IPS DF 6.9 (cell line): ENCODE data around the gene CUL1.

Experiments
- DNase-seq: peaks from one replicate; pipeline ENCODE4 v3.0.0-alpha.2; 2013; ENCODE audit warnings: low read depth, low spot score
- H3K27ac ChIP-seq: one replicate; pipeline ENCODE4 v1.5.1; 2013; ENCODE audit warnings: low read length, control low read depth
- H3K27me3 ChIP-seq: 2 replicates; pipeline ENCODE4 v1.6.1; 2013; ENCODE audit warnings: mild to moderate bottlenecking, low read length; ENCODE audit not compliant: control insufficient read depth, insufficient read depth
- H3K36me3 ChIP-seq: 2 replicates; pipeline ENCODE4 v1.6.1; 2013; ENCODE audit warnings: low read length; ENCODE audit not compliant: control insufficient read depth, insufficient read depth
- H3K4me1 ChIP-seq: 2 replicates; pipeline ENCODE4 v1.6.1; 2013; ENCODE audit warnings: low read length; ENCODE audit not compliant: control insufficient read depth, insufficient read depth
- H3K4me3 ChIP-seq: 2 replicates; pipeline ENCODE4 v1.5.1; 2013; ENCODE audit warnings: mild to moderate bottlenecking, low read length
- H3K9me3 ChIP-seq: 2 replicates; pipeline ENCODE4 v1.6.1; 2013; ENCODE audit warnings: low read length, inconsistent platforms; ENCODE audit not compliant: control insufficient read depth, insufficient read depth
- WGBS: extraction: QIAGEN DNeasy Blood & Tissue Kit; methylation state at CpG from one replicate; pipeline ENCODE4 v1.1.7; 2013; ENCODE audit warnings: mixed read lengths, missing lambda C conversion rate; ENCODE audit not compliant: insufficient read length, insufficient coverage; 5-methylcytosine and 5-hydroxymethylcytosine counted together

Gene CUL1

DNA sequence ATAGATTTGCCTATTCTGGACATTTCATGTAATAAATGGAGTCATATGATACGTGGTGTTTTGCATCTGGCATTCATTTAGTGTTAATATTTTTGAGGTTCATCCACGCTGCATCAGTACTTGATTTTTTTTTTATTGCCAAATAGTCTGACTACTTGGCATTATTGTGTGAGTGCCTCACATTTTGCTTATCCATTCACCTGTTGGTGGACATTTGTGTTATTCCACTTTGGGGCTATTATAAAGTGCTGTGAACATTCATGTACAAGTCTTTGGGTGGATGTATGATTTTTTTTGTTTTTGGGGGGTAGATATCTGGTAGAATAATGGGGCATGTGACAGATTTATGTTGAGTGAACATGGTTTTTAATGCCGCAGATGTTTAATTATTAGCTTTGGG is 19.7 kb downstream of the CUL1 start:
- Histone ChIP-seq H3K4me1 (peaks cover 3% of the 10 kb centered on the region; the same call in 1 of the 2 replicates), H3K36me3 (no peaks in the 10 kb centered on the region), H3K4me3 (no peak overlapping the region), H3K27ac (no peak overlapping the region), H3K27me3 (no peaks in the 10 kb centered on the region), H3K9me3 (no peaks in the 10 kb centered on the region)
- no CpG with 5 or more reads among the region's 3 CpGs for WGBS
- DNase-seq = no peak

GRCh38 chr7:148719753-148720152 is 21.1 kb downstream of the CUL1 start:
- Histone ChIP-seq H3K36me3 (no peaks in the 10 kb centered on the region), H3K4me3 (no peak overlapping the region), H3K27ac (no peak overlapping the region), H3K27me3 (no peaks in the 10 kb centered on the region), H3K9me3 (no peaks in the 10 kb centered on the region), H3K4me1 (peaks cover 3% of the 10 kb centered on the region; the same call in 1 of the 2 replicates)
- no peak for DNase-seq
- no CpG with 5 or more reads among the region's 5 CpGs for WGBS

- no CpG with 5 or more reads among the region's 5 CpGs for WGBS
- Histone ChIP-seq H3K4me1 (peaks cover 5% of the 10 kb centered on the region), H3K4me3 (no peak overlapping the region), H3K27ac (no peak overlapping the region), H3K9me3 (no peaks in the 10 kb centered on the region), H3K36me3 (no peaks in the 10 kb centered on the region), H3K27me3 (no peaks in the 10 kb centered on the region)
- no peak for DNase-seq
These were observed 21.8 kb downstream of the CUL1 start for GRCh38 chr7:148720472-148720871.

- no CpG with 5 or more reads among the region's 3 CpGs for WGBS
- no peak overlapping the region for H3K27ac ChIP-seq
- peaks cover 5% of the 10 kb centered on the region for H3K4me1 ChIP-seq
- DNase-seq = no peak
- no peaks in the 10 kb centered on the region for H3K27me3 ChIP-seq
- H3K4me3 ChIP-seq = no peak overlapping the region
- H3K9me3 ChIP-seq = no peaks in the 10 kb centered on the region
- H3K36me3 ChIP-seq = no peaks in the 10 kb centered on the region
These were observed 22.7 kb downstream of the CUL1 start for GRCh38 chr7:148721390-148721789.

DNA sequence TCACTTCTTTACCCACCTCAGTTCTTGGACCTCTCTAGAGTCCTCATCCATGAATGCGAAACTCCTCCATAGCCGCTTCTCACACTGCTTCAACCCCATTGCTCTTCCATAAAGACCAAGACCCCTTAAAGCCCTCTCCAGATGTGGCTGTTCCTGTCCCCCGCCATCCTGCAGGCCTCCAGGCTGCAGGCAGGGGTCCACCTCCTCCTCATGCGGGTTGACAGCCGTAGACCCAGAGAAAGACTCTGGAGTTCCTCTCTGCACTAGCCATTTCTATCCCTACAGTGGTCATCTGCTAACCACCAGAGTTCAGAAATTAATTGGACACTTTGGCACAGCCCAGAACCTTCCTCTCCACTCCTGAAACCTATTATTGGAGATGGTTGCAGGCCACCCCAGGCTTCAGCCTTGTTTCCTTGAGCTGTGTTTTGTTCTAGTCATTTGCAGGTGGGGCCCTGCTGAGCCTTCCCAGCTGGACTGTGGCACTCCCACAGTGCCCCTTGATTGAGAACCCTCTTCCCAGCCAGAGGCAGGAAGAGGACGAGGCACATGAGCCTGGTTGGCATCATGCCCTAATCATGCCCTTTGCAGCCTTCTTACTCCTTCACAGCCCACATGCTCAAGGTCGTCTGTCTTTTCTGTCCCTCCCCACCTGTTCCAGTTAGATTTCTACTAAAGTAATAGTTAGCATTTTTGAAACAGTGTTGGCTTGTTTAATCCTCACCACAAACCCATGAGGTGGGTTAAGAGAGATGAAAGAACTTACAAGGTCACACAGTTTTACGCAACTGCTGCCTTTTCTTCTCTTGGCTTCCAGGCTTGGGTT is 23.9 kb downstream of the CUL1 start:
- Histone ChIP-seq H3K27ac (no peak overlapping the region), H3K4me3 (no peak overlapping the region), H3K36me3 (no peaks in the 10 kb centered on the region), H3K27me3 (no peaks in the 10 kb centered on the region), H3K4me1 (peaks cover 5% of the 10 kb centered on the region), H3K9me3 (no peaks in the 10 kb centered on the region)
- no peak for DNase-seq
- no CpG with 5 or more reads among the region's 8 CpGs for WGBS

GRCh38 chr7:148723166-148723559 is 24.5 kb downstream of the CUL1 start:
- Histone ChIP-seq H3K9me3 (no peaks in the 10 kb centered on the region), H3K36me3 (no peaks in the 10 kb centered on the region), H3K4me1 (peaks cover 6% of the 10 kb centered on the region), H3K27me3 (no peaks in the 10 kb centered on the region), H3K4me3 (no peak overlapping the region), H3K27ac (no peak overlapping the region)
- no peak for DNase-seq
- WGBS = no CpG with 5 or more reads among the region's 2 CpGs

DNA sequence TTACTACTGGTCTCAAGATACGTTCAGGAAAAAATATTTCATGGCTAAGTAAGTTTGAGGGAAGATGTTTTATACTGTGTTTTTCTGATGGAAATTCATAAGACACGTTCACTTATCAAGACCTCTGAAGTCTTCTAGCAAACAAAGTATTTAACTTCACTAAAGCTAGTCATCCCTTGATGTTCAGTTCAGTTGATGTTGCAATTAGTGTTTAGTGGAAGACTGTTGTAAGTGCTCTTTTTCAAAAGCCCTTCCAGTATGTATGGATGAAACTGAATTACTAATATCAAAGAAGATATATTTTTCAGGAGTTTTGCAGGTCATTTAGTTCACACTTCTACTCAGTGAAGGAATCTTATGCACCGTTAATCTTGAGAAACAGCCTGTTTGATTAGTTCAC is 25.1 kb downstream of the CUL1 start:
- Histone ChIP-seq H3K4me3 (no peak overlapping the region), H3K4me1 (peaks cover 6% of the 10 kb centered on the region), H3K27me3 (no peaks in the 10 kb centered on the region), H3K27ac (no peak overlapping the region), H3K9me3 (no peaks in the 10 kb centered on the region), H3K36me3 (no peaks in the 10 kb centered on the region)
- no CpG with 5 or more reads among the region's 3 CpGs for WGBS
- DNase-seq = no peak

DNA sequence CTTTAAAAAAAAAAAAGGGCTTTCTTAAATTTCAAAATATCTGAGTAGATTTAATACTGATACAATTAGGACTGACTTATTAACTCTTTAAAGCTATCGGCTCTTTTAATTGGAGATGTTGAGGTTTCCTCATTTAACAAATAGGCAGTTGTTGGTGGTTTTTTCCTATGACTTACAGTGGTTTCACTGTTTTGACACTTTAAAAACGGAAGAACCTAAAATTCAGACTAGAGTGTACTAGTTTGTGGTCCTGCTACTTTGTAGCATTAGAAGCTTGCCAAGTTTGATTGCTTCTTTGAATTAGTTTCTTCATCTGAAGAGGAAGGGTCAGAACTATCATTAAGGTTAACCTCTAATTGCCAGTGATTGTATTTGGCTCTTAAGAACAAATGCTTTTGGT is 27.7 kb downstream of the CUL1 start:
- no peak overlapping the region for H3K27ac ChIP-seq
- no peak for DNase-seq
- no peaks in the 10 kb centered on the region for H3K27me3 ChIP-seq
- no peak overlapping the region for H3K4me3 ChIP-seq
- H3K9me3 ChIP-seq = no peaks in the 10 kb centered on the region
- no CpG with 5 or more reads among the region's 2 CpGs for WGBS
- no peaks in the 10 kb centered on the region for H3K36me3 ChIP-seq
- H3K4me1 ChIP-seq = peaks cover 6% of the 10 kb centered on the region

GRCh38 chr7:148727501-148728278 is 29.0 kb downstream of the CUL1 start:
- Histone ChIP-seq H3K27me3 (no peaks in the 10 kb centered on the region), H3K4me1 (peaks cover 4% of the 10 kb centered on the region), H3K9me3 (no peaks in the 10 kb centered on the region), H3K4me3 (no peak overlapping the region), H3K27ac (no peak overlapping the region), H3K36me3 (peaks cover 5% of the 10 kb centered on the region; the same call in 1 of the 2 replicates)
- WGBS = no CpG with 5 or more reads among the region's 11 CpGs
- DNase-seq = no peak

GRCh38 chr7:148729984-148730733 is 31.5 kb downstream of the CUL1 start:
- Histone ChIP-seq H3K27ac (no peak overlapping the region), H3K4me3 (no peak overlapping the region), H3K4me1 (peaks cover 3% of the 10 kb centered on the region; the same call in 1 of the 2 replicates), H3K36me3 (peaks cover 7% of the 10 kb centered on the region), H3K27me3 (no peaks in the 10 kb centered on the region), H3K9me3 (no peaks in the 10 kb centered on the region)
- no CpG with 5 or more reads among the region's 12 CpGs for WGBS
- DNase-seq = no peak
